GM18520 (cell line): ENCODE measurements around the gene SPAG17.

Source experiments
- ATAC-seq: cut with Tn5 transposase; IDR thresholded peaks from one replicate; pipeline ENCODE4 v1.9.1; 2021; ENCODE audit not compliant: unreplicated experiment

SPAG17 gene

DNA sequence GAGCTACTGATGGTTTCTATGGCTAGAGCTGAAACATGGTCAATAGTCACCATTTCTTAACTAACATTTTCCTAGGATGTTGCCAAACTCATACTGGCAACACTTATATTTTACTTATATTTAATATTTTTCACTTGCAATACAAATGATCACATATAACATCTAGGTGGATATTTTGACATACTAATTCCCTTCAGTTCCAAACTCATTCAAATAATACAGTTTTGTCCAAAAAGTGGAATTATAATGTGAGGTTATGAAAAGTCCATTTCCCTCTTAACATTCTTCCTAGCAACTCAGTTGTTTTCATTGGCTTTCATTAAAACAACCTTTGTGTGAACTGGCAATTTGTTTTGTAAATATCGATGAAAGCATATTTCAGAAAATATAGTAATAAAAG lies 16.0 kb downstream of the SPAG17 start:
- ATAC-seq = no peak

DNA sequence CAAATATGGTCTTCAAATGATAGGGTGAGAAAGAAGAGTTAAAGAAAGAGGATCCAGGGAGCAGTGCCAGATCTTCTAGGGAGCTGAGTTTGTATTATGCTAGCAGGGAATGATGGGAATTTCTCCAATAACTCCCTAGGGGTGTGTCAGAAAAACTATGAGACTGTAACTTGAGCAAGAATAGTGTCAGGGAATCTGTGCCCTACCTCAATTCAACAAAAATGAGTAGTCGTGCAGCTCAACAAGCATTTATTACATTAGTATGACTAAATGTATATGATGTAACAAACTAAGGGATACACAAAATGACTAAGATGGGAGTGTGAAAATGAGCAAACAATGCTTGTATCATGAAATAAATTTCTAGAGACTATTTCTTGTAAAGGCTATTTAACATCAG lies 24.2 kb downstream of the SPAG17 start:
- ATAC-seq = no peak

DNA sequence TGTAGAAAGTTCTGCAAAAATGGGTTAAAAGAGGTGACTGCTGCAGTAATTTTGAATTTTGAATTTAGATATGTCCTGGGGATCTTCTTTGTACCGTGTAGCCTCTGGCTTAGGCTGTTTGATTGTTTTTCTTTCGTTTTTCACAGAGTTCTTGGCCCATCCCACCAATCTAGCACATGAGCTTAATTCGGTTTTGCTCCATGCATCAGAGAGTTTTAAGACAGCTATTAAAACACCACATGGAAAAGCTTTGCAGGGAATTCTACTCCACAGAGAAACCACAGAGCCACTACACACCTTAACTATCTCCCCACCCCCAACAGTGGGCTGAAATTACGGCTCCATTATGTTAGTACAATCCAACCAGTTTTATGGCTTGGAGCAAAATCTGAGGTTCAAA lies 25.5 kb downstream of the SPAG17 start:
- ATAC-seq = no peak

DNA sequence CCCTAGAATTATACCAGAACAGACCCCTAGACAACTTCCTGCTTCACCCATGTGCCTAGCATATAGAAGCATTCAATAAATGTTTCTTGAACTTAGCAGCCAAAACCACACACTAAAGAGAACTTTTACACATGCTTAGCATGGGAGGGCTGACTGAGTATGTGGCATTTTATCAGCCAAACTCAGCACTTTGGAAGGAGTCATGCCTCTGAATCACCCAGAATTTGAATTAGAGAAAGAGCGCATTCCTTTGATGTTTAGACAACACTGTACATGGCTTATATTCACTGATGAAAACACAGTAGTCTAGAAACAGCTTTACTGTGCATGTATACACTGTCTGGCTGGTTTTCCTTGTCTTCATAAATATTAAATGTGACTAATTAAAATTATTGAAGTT lies 26.1 kb downstream of the SPAG17 start:
- ATAC-seq = no peak

DNA sequence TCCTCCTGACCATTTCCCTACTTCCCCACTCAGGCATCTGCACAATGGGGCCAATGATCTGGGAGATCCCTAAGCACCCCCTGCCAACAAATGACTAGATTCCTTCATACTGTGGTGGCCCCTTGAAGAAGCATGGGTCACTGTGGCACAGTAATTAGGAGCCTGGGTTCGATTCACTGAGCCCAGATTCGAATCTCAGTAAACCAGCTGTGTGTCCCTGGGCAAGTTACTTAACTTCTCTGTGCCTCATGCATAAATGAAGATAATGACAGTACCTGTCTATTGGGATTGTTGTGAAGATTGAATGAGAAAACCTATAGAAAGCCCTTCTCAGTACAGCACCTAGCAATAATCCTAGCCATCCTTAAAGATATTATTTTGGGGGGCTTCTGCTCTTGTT lies 27.5 kb downstream of the SPAG17 start:
- ATAC-seq = no peak

DNA sequence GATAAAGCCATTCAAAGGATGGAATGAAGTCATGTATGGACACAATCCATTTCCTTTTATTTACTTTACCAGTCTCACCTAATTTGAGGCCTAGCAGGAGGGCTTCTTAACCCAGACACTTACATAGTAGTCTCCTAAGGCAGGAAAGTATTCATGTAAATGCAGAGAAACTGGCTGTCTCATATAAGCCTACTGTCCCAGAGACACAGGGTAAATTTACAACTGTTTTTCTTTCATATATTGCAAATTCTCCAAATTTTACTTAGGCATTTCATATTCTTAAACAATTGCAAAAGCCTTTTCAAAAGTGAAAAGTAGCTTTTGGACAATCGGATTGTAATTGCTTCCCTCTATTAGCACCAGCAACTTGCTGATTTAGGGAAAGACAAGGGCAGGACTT lies 29.9 kb downstream of the SPAG17 start:
- ATAC-seq = no peak

DNA sequence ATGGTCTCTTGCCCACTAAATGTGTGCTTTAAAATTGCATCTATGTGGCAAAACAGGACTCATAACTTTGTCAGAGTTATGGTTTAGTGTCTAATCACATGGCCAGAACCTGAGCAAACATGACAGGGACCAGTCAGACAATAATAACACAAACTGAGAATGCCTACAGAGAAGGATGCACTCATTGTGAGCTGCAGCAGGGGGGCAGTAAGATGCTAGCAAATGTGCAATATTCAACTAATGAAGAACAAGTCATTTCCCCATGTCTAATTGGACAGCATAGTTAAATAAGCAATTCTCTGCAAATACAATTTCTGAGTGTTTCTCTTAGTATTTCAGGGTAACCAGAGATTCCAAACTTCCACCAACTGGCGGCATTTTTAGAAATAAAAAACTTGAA lies 30.8 kb downstream of the SPAG17 start:
- no peak for ATAC-seq

DNA sequence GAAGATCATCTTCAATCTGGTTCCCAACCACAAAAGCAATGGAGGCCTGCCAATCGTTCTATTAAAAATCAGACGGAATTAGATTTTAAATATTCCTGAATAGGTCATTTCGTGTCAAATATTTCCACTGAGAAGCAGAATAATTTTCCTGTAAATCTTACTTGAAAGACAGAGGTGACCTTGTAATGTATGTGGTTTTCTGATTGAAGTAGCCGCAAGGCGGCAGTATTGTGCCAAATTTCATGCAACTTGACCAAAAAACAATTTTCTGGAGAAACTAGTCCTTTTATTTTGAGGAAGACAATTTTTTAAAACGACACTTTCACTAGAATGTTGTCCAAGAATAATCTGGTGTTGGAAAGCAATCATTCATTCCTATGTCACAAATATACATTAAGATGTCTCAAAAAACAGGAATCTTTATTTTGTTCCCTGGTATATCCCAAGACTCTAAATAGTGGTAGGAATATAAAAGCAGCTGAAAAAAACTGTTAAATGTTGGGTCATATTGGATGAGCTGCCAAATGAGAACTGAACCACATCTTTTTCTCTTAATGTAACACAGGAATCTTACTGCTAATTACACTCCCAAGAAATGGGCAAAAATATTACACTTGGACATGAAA lies 33.6 kb downstream of the SPAG17 start:
- ATAC-seq = no peak

DNA sequence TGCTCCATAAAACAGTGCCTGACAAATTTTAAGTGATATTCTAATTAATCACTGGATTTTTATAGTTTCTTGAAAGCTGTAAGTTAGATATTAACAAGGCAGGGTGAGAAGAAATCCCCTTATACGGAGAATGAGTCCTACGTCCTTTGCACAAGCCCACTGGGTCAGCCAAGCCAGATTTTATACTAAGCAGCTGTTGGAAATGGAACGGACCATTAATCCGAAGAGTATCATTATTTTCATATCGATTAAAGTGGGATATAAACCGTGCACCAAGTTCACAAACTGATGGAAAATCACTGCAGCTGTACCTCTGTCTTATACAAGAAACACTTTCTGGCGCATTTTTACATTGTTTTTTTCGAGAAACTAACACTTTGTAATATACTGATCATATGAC lies 35.2 kb downstream of the SPAG17 start:
- no peak for ATAC-seq

DNA sequence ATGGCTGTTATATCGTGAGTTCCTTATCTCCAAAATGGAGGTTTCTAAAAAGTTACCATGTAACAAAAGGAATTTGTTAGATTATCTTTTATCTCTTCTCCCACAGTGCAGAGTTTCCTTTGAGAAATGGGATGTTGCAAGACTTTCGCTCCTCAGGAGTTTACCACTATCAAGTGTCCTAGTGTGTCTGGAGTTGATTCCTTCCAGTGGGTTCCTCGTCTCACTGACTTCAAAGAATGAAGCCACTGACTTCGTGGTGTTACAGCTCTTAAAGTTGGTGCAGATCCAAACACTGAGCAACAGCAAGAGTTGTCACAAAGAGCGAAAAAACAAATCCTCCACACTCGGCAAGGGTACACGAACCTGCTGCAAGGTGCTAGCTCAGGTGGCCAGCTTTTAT lies 37.0 kb downstream of the SPAG17 start:
- ATAC-seq = no peak

DNA sequence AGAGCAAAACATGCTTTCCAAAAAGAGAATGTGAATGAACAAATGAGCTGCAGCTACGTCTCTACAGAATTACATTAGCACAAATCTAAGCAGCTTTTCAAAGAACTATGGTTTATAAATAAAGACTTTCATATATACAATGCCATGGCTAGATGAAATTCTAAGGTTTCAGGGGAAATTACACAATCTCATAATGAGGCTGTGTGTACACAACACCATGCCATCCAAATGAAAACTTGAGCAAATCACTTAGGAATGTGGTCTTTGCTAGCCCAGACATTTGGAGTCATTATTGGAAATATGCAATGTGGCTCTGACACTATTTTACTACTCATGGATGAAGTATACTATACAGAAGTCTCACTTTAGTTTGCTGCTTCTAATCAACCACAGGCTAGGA lies 37.5 kb downstream of the SPAG17 start:
- ATAC-seq = no peak

DNA sequence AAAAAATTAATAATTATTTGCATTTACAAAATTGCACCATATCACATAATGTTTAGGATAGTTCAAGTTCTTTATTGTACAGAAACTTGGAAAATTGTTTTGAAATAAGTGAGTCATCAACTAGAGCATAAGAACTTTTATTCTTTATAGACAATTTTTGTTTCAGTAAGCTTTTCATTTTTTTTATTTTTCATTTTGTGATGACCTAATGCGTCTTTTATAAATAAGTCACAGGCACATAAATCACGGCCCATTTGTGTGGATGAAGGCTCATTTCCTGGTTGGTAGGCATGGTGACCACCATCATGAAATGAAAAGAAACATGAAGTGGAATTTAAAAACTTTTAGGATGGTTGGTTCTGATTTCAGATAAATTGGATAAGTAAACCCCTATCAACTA lies 39.3 kb downstream of the SPAG17 start:
- no peak for ATAC-seq

DNA sequence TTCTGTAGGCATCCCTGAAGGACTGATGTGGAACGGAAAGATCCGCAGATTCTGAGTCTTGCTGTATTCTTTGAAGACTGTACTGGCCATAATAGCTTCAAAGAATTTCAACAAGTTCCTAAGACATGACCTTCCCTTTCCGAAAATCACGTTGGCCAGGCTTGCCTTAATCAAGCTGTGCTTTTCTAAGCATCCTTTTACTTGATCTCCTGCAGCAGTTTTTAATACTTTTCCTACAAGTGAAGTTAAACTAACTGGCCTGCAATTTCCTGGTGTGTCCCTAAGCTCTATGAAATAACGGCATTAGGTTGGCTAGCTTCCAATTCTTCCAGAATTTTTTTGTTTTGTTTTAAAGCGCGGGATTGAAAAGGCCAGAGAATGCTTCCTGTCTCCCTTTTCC lies 40.3 kb downstream of the SPAG17 start:
- no peak for ATAC-seq

DNA sequence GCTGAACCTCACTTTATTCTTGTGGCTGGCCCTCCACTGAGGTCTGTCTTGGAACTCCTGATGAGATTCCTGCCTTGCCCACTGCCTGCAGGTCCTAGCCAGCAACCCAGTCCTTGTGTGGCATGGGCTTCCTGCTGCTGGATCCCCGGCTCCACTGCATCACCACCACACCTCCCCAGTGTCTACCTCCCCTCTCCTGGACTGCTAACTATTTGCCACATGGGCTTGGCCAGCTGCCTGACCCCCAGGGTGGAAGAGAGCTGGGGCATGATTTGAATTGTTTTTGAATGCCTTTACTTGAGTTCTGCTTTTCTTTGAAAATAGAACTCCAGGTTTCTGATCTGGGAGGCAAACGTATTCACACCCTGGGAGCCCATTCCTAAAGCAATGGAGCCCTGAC lies 41.2 kb downstream of the SPAG17 start:
- ATAC-seq = no peak

DNA sequence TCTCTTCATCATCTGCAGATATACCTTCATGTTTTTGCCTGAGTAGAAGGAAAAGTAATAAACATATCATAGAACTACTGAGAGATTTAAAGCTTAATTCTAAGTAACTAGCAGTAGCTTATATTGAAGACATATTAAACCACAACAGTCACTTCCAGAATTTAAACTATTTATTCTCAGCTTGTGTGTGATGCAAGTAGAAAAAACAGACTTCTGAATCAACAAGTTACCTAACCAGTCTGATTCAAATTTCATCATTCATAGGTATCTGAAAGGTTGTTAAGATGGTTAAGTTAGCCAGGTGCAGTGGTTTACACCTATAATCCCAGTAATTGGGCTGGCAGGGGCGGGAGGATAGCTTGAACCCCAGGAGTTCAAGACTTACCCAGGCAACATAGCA lies 41.9 kb downstream of the SPAG17 start:
- ATAC-seq = no peak

DNA sequence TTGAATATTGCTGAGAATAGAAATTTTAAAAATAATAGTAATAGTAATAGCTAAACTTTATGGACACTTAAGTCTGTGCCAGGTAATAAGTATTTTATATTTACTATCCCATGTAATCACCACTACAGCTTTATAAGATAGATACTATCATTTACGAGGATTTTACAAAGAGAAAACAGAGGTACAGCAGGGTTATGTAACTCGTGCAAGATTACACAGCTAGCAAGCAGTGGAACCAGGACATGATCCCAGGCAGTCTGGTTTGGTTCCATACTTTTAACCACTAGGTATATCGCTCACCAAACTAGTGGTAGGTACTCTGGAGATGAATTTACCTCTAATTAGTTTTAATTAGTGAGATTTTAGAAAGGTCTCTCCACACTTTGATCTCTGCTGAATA lies 42.5 kb downstream of the SPAG17 start:
- ATAC-seq = no peak

DNA sequence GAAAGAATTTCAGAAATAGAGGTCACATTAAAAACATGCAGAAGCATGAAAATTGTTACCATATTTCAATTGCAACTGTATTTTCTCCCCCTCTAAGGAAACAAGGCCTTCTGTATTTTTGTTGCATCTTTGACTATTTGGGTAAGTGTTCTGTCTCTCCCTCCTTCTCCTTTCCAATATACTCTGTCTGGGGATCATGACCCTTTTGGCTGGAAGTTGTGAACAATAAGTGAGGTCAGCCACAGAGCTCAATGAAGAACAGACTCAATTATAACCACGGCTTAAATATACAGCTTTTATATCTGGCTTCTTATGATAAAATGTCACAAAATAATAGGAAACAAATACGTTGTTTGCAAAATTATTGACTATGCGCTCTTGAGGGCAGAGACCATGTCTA lies 47.1 kb downstream of the SPAG17 start:
- ATAC-seq = no peak

DNA sequence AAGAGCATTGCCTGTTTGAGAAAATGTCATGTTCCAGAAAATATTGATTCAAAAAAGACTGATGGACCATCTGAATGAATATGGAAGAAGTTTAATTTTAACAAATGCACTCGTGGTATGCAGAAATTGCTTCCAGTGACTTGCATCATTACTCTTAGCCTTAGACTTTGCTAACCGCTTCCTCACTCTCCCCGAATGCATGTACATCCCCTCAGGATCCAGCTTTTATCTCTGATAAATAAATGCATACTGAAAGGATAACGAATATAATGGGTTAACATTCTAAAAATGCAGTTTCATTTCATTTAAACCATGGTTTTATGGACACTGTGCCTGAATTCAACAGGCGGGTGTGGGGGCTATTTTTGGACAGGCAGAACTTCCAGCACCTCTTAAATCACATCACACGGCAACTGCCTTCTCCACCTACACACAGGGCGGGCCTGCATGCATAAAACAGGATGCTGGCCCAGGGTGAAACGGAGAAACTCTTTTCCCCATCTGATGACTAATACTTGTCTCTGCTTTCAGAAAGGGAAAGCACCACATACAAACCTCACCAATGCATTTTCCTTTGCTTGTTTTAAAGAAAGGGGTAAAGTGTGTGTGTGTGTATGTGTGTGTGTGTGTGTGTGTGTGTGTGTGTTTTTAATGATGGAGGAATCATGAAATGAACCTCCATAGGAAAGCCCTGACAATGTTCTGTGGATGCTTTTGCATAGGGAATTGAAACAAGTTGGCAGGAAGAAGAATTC lies 48.7 kb downstream of the SPAG17 start:
- peak; percentile 100 for ATAC-seq

DNA sequence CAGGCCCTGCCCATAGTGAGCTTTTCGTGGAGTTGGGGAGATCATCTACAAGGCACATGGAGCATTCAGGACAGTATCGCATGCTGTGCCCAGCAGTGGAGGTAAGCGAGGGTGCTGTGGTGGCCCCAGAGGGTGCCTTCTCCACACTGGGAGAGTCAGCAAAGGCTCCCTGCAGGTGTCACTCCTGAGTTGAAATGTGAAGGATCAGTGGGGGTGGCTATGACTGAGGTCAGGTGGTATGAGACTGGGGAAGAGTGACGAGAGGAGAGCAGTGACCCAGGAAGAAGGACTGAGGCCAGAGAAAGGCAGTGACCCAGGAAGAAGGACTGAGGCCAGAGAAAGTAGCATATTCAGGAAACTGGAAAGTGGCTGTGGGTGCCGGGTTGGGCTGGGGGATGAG lies 53.0 kb downstream of the SPAG17 start:
- ATAC-seq = no peak

DNA sequence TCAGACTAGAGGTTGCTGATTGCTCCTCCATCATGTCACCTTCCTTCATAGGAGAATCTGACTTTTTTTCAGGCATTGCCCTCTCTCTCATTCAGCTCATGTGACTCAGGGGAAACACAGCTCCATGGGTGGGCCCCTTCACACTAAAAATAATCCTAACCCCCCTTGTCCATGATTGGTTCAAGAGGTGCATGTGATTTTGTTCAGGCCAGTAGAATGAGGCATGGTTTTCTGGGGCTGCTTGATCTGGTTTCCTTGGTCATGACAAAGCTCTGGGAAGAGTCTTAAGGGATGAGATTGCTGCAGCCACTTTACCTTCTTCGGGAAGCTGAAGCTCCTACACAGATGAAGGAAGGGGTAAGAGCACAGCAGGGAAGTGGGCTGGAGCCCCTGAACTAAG lies 56.3 kb downstream of the SPAG17 start:
- no peak for ATAC-seq

DNA sequence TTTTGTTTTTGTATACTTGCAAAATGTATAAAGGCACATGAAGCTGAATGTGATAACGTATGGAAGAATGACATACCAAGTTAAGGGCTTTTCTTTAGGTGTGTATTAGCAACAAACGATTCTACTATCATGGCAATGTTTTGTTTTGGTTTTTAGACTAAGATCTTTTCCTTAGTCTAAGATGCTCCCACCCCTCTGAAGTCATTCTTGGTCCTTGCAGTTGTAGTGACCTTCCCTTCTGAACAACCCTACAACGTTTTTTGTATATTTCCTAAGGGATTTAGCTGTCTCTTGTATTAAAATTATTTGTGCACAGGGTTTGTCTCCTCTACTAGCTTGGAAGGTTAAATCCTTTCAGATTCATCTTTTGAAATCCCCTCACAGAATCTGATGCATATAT lies 61.0 kb downstream of the SPAG17 start:
- no peak for ATAC-seq

DNA sequence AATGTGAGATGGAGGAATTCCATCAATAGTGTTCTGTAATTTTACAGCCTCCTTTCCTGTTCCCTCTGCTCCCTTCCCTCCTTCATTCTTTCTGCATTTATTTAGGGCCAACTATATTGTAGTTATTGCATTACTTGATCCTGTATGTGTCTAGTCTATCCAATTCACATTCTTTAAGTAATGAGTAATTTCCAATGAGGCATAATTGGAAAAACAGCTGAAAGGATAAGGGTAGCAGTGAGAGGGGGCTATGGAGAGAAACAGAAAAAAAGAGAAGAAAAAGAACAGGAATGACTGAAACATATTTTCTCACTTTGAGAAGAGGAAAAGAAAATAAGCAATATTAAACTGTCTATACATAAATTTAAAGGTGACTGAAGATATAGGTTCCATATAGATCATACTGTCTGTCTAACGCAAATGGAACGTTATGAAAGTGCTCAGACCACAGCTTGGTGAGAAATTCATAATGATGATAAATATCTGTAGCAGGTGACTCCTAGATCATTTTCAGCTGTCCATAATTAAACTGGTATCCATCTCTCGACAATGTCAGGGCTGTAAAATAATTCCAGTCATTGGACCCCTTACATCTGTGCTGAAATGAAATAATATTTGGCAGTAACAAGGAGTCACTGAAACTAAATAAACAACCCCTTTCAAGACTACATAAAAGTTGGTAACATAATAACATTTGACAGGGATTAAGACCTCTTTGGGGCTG lies 61.8 kb downstream of the SPAG17 start:
- no peak for ATAC-seq
